IPS-18a (cell line): ENCODE data around the gene PTTG2.
A peak's percentile ranks its signal among the peaks of the same experiment; 100 is the strongest.
"Not testable (repeated sequence)": the region's sequence is repeated elsewhere in the genome, so short reads cannot be mapped to it uniquely, and the experiment has no call there.

ENCODE experiments used
- H3K27ac ChIP-seq: one replicate; pipeline ENCODE4 v1.5.1; 2013; ENCODE audit warnings: low read length
- H3K27me3 ChIP-seq: one replicate; pipeline ENCODE4 v1.6.1; 2013; ENCODE audit warnings: mild to moderate bottlenecking, low read length; ENCODE audit not compliant: control insufficient read depth, insufficient read depth
- H3K36me3 ChIP-seq: one replicate; pipeline ENCODE4 v1.6.1; 2013; ENCODE audit warnings: low read depth, low read length; ENCODE audit not compliant: control insufficient read depth
- H3K4me1 ChIP-seq: one replicate; pipeline ENCODE4 v1.6.1; 2013; ENCODE audit warnings: low read depth, low read length; ENCODE audit not compliant: control insufficient read depth
- H3K4me3 ChIP-seq: one replicate; pipeline ENCODE4 v1.5.1; 2013; ENCODE audit warnings: low read length
- H3K9ac ChIP-seq: one replicate; pipeline ENCODE4 v1.6.1; 2013; ENCODE audit warnings: mild to moderate bottlenecking, low read length, moderate library complexity
- H3K9me3 ChIP-seq: one replicate; pipeline ENCODE4 v1.6.1; 2013; ENCODE audit warnings: low read depth, low read length; ENCODE audit not compliant: control insufficient read depth

Gene PTTG2

GRCh38 chr4:37960679-37961450 lies 667 bp downstream of the PTTG2 start:
- Histone ChIP-seq H3K9ac (no peak overlapping the region), H3K9me3 (no peaks in the 10 kb centered on the region), H3K4me1 (no peaks in the 10 kb centered on the region), H3K4me3 (no peak overlapping the region), H3K27me3 (no peaks in the 10 kb centered on the region), H3K36me3 (no peaks in the 10 kb centered on the region), H3K27ac (no peak overlapping the region)

GRCh38 chr4:37964734-37965457 lies 4.7 kb downstream of the PTTG2 start:
- Histone ChIP-seq H3K27ac (no peak overlapping the region), H3K4me1 (no peaks in the 10 kb centered on the region), H3K36me3 (no peaks in the 10 kb centered on the region), H3K27me3 (no peaks in the 10 kb centered on the region), H3K9ac (no peak overlapping the region), H3K9me3 (no peaks in the 10 kb centered on the region), H3K4me3 (no peak overlapping the region)

- no peak overlapping the region for H3K9ac ChIP-seq
- H3K36me3 ChIP-seq = no peaks in the 10 kb centered on the region
- no peaks in the 10 kb centered on the region for H3K27me3 ChIP-seq
- no peaks in the 10 kb centered on the region for H3K9me3 ChIP-seq
- no peak overlapping the region for H3K4me3 ChIP-seq
- H3K27ac ChIP-seq = no peak overlapping the region
- H3K4me1 ChIP-seq = no peaks in the 10 kb centered on the region
These were observed 5.8 kb downstream of the PTTG2 start for GRCh38 chr4:37966044-37966443.

GRCh38 chr4:37967736-37968135 lies 7.5 kb downstream of the PTTG2 start:
- Histone ChIP-seq H3K27me3 (no peaks in the 10 kb centered on the region), H3K27ac (no peak overlapping the region), H3K4me1 (no peaks in the 10 kb centered on the region), H3K4me3 (no peak overlapping the region), H3K9me3 (no peaks in the 10 kb centered on the region), H3K36me3 (no peaks in the 10 kb centered on the region), H3K9ac (no peak overlapping the region)

GRCh38 chr4:37968747-37969146 lies 8.5 kb downstream of the PTTG2 start:
- no peak overlapping the region for H3K27ac ChIP-seq
- no peak overlapping the region for H3K9ac ChIP-seq
- no peaks in the 10 kb centered on the region for H3K4me1 ChIP-seq
- no peaks in the 10 kb centered on the region for H3K9me3 ChIP-seq
- no peak overlapping the region for H3K4me3 ChIP-seq
- H3K36me3 ChIP-seq = no peaks in the 10 kb centered on the region
- H3K27me3 ChIP-seq = no peaks in the 10 kb centered on the region

- Histone ChIP-seq H3K4me3 (no peak overlapping the region), H3K9me3 (no peaks in the 10 kb centered on the region), H3K4me1 (no peaks in the 10 kb centered on the region), H3K36me3 (no peaks in the 10 kb centered on the region), H3K27me3 (no peaks in the 10 kb centered on the region), H3K27ac (no peak overlapping the region), H3K9ac (no peak overlapping the region)
These were observed 10.5 kb downstream of the PTTG2 start for GRCh38 chr4:37970702-37971101.

GRCh38 chr4:37971202-37971601 lies 11.0 kb downstream of the PTTG2 start:
- peaks cover 1% of the 10 kb centered on the region for H3K4me1 ChIP-seq

GRCh38 chr4:37973441-37973840 lies 13.2 kb downstream of the PTTG2 start:
- H3K9ac ChIP-seq = no peak overlapping the region
- peaks cover 15% of the 10 kb centered on the region for H3K4me1 ChIP-seq
- H3K9me3 ChIP-seq = no peaks in the 10 kb centered on the region

More at GRCh38 chr4:37971202-37971601, 11.0 kb downstream of the PTTG2 start:
- no peak overlapping the region for H3K4me3 ChIP-seq
- H3K27me3 ChIP-seq = no peaks in the 10 kb centered on the region
- H3K9ac ChIP-seq = no peak overlapping the region
- H3K9me3 ChIP-seq = no peaks in the 10 kb centered on the region
- no peaks in the 10 kb centered on the region for H3K36me3 ChIP-seq
- H3K27ac ChIP-seq = no peak overlapping the region

GRCh38 chr4:37975321-37975822 lies 15.2 kb downstream of the PTTG2 start:
- H3K4me1 ChIP-seq = peaks cover 17% of the 10 kb centered on the region
- H3K9me3 ChIP-seq, H3K27ac ChIP-seq, H3K9ac ChIP-seq, H3K36me3 ChIP-seq, H3K27me3 ChIP-seq, H3K4me3 ChIP-seq: not testable (repeated sequence)

More at GRCh38 chr4:37973441-37973840, 13.2 kb downstream of the PTTG2 start:
- H3K27me3 ChIP-seq = no peaks in the 10 kb centered on the region
- H3K4me3 ChIP-seq = no peak overlapping the region
- no peak overlapping the region for H3K27ac ChIP-seq
- no peaks in the 10 kb centered on the region for H3K36me3 ChIP-seq

GRCh38 chr4:37976507-37976906 lies 16.3 kb downstream of the PTTG2 start:
- H3K27ac ChIP-seq = peak overlapping the region; percentile 14
- H3K4me1 ChIP-seq = peaks cover 22% of the 10 kb centered on the region
- peak overlapping the region; percentile 53 for H3K4me3 ChIP-seq
- no peaks in the 10 kb centered on the region for H3K36me3 ChIP-seq
- H3K9ac ChIP-seq = peak overlapping the region; percentile 69
- no peaks in the 10 kb centered on the region for H3K9me3 ChIP-seq
- H3K27me3 ChIP-seq = no peaks in the 10 kb centered on the region

- Histone ChIP-seq H3K27me3 (no peaks in the 10 kb centered on the region), H3K36me3 (no peaks in the 10 kb centered on the region), H3K9me3 (no peaks in the 10 kb centered on the region), H3K9ac (peak overlapping the region; percentile 69), H3K4me3 (peak overlapping the region; percentile 73), H3K4me1 (peaks cover 27% of the 10 kb centered on the region), H3K27ac (peak overlapping the region; percentile 14)
These were observed 16.8 kb downstream of the PTTG2 start for GRCh38 chr4:37976991-37977470.
